Measurements from ENCODE around the gene DGKB.

- TF ChIP-seq SNAI2 (CRISPR knock-in tag; IDR thresholded peaks at IDR 0.05) (no peak), GLIS3 (CRISPR knock-in tag; IDR thresholded peaks at IDR 0.05) (no peak), OSR1 (CRISPR knock-in tag; IDR thresholded peaks at IDR 0.05) (no peak), TOX (CRISPR knock-in tag; IDR thresholded peaks at IDR 0.05; ENCODE audit: borderline replicate concordance) (0 out of 2 replicates have a peak, but pooled peaks have one; percentile 25), BACH2 (CRISPR knock-in tag; IDR thresholded peaks at IDR 0.05; ENCODE audit: borderline replicate concordance) (no peak), CSRNP3 (CRISPR knock-in tag; IDR thresholded peaks at IDR 0.05) (no peak), PATZ1 (CRISPR knock-in tag; IDR thresholded peaks at IDR 0.05; ENCODE audit: borderline replicate concordance) (no peak), ARNTL (CRISPR knock-in tag; IDR thresholded peaks at IDR 0.05; ENCODE audit: borderline replicate concordance, low read depth) (no peak), CSDC2 (CRISPR knock-in tag; IDR thresholded peaks at IDR 0.05) (no peak), ZNF565 (CRISPR knock-in tag; conservative IDR thresholded peaks at IDR 0.05; ENCODE audit: low read depth) (no peak)
These were observed 140.0 kb downstream of the DGKB start for GRCh38 chr7:14762561-14762960.

Data from SK-N-SH treated with all-trans-retinoic acid at 6 μM for 48 hours (cell line).